HG03196 (cell line): ENCODE data around the gene STXBP6.

Experiments
- ATAC-seq: cut with Tn5 transposase; IDR thresholded peaks from one replicate; pipeline ENCODE4 v1.9.1; 2021; ENCODE audit not compliant: unreplicated experiment

Gene STXBP6

DNA sequence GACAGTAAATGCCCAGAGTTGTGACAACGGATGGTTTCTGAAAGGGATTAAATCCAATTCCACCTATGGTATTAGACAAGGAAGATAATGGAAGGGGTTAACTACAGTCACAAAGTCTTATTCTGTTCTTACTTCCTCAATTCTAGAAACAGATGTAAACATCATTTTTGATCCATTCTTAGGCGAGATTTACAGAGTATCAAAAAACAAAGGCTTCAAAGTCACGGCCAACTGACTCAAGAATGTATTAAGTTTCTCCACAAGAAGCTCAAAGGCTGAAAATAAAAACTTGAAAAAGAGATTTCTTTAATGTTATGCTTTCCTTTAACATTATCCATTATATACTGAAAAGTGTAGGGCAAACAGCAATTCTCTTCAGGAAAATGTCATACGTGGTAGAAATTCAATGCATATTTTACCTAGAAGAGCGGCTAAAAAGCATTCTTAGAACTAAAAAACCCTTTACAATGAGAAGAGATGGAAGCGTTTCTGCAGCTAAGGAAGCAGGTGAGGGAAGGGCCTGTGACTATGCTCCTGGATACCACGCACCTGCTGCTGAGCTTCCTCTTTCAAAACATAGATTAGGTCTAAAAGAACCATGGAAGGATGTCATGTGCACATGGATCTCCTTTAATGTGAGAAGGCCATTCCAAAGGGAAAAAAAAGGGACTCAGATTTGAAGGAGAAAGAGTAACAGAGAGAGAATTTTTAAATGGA lies 185.8 kb downstream of the STXBP6 start:
- ATAC-seq = no peak

- ATAC-seq = no peak
Measured at GRCh38 chr14:24861083-24861630, 188.8 kb downstream of the STXBP6 start.

- no peak for ATAC-seq
Measured at GRCh38 chr14:24859559-24859958, 190.4 kb downstream of the STXBP6 start.

GRCh38 chr14:24858684-24859083 lies 191.3 kb downstream of the STXBP6 start:
- no peak for ATAC-seq

DNA sequence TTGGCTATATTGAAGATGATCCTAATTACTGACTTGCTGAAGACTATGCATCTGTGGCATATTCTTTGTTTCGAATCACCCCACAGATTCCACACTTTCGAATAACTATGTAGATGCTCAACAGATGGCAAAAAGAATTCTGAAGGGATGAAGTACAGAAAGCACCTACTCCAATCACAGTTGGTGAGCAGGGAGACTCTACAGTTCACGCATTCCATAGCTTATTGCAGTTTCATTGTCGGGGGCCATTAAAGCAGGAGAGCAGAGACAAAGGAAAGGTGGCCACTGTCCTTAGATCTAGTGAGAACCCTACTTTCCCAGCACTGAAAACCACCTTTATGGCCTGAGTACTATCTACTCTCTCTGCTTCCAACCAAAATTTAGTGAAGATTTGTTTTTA lies 191.9 kb downstream of the STXBP6 start:
- ATAC-seq = no peak

- no peak for ATAC-seq
Measured at GRCh38 chr14:24857277-24857676, 192.7 kb downstream of the STXBP6 start.

DNA sequence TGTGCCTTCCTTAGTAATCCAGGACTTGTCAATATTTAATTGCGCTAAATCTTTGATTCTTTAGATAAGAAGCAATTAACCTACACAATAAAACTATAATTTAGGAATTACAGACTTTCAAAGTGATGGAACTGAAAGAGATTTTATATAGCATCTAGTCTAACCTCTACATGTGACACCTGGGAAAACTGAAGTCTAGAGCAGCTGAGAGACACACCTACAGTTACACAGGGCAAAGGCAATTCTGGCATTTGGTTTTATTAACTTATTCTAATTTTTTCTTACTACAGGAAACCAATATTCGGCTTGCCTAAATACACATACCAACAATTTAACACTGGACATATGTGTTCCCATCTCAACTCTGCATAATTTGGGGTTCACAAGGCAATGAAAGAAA lies 196.5 kb downstream of the STXBP6 start:
- no peak for ATAC-seq

GRCh38 chr14:24852312-24853060 lies 197.5 kb downstream of the STXBP6 start:
- ATAC-seq = no peak

DNA sequence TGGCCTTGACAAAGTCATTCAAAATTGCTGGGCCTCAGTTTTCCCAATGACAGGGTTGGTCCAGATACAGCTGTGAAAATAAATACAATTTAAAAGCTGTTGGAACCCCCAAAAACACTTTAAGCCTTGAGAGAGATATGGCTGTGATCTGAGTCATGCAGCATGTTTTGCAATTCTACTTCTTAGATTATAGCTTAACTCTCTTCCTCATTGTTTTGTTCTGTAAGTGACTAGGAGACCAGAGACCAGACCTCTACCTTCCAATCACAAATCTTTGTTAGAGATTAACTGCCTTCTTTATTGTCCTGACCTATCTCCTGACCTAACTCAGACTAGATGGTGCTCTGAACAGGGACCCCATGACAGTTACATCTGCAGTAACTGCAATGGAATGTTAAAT lies 198.1 kb downstream of the STXBP6 start:
- ATAC-seq = no peak

DNA sequence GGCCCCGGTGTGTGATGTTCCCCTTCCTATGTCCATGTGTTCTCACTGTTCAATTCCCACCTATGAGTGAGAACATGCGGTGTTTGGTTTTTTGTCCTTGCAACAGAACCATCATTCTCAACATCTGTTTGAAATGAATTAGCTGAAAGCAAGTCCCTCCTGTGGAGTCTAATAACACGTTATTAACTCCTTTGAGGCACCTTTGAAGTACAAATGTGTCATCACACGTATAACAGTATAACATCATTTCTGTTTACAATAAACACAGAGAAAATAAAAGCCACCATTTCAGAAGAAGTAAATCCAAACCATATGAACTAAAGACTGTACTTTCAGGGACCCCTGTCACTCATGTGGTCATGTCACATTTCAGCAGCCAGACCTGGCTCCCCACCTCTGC lies 198.5 kb downstream of the STXBP6 start:
- no peak for ATAC-seq

DNA sequence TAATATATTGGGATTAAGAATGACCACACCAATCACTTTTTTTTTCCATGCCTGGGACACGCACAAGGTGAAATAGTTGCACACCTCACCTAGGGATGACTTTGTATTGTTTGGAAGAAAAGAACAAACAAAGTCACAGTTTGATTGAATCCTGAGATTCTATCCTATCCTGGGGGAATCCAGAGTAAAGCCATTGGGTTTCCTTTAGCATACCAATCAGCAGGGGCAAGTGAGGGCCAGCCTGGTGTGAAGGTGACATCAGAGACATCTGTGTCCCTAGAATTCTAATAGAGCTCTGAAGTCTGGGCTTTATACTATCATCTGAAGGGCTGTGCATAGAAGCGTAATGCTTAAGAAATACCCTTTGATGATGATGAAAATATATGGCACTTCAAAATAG lies 199.9 kb downstream of the STXBP6 start:
- no peak for ATAC-seq

DNA sequence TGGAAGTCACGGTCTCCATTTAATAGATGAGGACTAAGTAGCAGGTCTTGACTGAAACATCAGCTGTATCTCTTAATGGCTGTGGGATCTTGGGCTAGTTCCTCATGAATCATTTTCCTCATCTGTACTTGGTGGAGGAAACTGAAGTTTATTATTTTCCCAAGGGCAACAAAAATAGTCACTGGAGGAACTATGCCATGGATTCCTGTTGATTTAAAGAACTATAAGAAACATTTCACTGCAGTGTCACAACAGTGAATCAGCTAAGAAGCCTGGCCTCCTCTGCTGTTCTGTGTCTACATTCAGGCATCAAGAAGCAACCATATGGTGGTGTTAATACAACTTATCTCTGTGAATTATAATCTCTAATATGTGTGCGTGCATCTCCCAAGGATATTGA lies 200.5 kb downstream of the STXBP6 start:
- ATAC-seq = no peak

- ATAC-seq = no peak
Measured at GRCh38 chr14:24848102-24848790, 201.7 kb downstream of the STXBP6 start.

DNA sequence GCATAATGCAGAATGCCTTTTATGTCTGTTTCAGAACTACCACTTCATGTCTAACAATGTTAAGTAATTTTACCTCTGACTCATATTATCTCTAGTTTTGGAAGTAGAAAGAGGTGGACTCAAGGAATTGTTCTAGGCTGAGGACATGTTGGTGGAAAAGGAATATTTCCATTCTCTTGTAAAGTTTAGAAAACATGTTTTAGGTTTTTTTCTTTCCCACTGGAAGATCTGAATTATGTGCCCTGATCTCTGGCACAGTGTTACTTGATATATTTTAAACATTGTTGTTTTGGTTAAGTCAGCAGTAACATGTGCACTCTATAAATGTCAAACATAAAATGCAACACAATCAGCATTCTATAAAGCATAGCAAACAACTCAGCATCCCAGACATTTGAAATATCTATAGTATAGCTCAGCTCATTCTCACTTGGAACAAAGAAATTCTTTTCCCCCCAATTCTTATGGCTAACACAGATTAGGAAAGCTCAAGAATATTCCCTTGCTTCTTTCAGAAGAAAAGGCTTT lies 202.3 kb downstream of the STXBP6 start:
- no peak for ATAC-seq

GRCh38 chr14:24846261-24846660 lies 203.7 kb downstream of the STXBP6 start:
- no peak for ATAC-seq

- ATAC-seq = no peak
Measured at GRCh38 chr14:24845851-24846250, 204.1 kb downstream of the STXBP6 start.

GRCh38 chr14:24844011-24844410 lies 205.9 kb downstream of the STXBP6 start:
- no peak for ATAC-seq

DNA sequence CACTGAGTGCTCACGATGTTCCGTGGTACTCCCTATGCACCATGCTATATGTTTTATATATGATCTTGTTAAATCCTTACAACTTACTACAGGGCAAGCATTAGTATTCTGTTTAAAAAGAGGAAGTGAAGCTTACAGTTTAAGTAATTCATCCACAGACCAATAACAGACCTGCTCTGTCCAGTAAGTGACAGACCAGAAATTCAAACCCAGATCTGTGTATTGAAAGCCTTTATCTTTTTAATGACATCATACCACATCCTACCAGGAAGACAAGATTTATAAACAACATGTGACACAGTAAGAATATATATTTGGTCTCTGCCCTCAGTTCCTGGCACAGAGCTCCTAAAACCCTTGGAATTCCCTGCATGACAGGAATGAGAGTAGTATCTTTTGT lies 206.5 kb downstream of the STXBP6 start:
- ATAC-seq = no peak

DNA sequence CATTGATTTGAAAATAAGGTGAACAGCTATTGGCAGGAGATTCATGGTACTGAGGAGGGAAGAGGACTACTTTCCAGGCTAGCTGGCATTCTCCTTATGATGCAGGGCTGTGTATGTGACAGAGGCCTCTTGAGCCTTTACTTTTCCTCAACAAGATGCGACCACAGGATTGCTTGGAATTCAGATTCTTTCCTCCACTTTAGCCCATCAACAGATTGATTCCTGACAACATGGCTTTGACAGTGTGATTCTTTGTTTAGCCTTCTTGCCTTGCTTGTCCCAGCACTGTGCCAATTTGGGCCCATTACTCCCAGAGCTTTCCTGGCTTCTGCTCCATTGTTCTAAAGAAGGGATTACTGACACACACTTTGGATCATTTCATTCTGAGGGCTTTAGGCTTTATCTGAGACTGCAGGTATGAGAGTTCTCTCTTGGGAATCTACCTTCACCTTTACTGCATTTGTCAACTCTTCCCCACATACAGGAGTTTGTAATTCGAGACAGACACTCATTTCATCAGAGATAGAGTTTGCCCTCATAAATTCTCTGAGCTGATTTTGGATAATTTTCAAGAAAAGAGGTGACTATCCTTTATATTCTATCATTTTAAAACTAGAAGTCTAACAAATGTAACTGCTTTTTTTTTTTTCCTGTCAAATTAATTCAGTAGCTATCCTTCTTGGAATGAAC lies 209.6 kb downstream of the STXBP6 start:
- no peak for ATAC-seq

GRCh38 chr14:24839617-24840203 lies 210.2 kb downstream of the STXBP6 start:
- no peak for ATAC-seq
